COLO829 (cell line): ENCODE measurements around the gene RGPD5.
"Not testable (repeated sequence)": the region's sequence is repeated elsewhere in the genome, so short reads cannot be mapped to it uniquely, and the experiment has no call there.

Source experiments
- DNase-seq: peaks from one replicate; pipeline ENCODE4 v3.0.0; 2012; ENCODE audit warnings: low spot score

The RGPD5 gene

GRCh38 chr2:109893736-109894135, 99.6 kb downstream of the RGPD5 start:
- DNase-seq: not testable (repeated sequence)

- not testable (repeated sequence) for DNase-seq
Measured at GRCh38 chr2:109894141-109894540, 100.0 kb downstream of the RGPD5 start.

GRCh38 chr2:109895090-109895869, 101.2 kb downstream of the RGPD5 start:
- not testable (repeated sequence) for DNase-seq

GRCh38 chr2:109896212-109896611, 102.1 kb downstream of the RGPD5 start:
- not testable (repeated sequence) for DNase-seq

GRCh38 chr2:109897769-109898461, 103.8 kb downstream of the RGPD5 start:
- not testable (repeated sequence) for DNase-seq

- not testable (repeated sequence) for DNase-seq
Measured at GRCh38 chr2:109898462-109899336, 104.6 kb downstream of the RGPD5 start, which contains the start of gene LIMS3. TSS of gene LIMS3 (plus strand) at chr2:109898688. CDS start at chr2:109898729, 41 bp downstream.

GRCh38 chr2:109905796-109906195, 111.7 kb downstream of the RGPD5 start:
- not testable (repeated sequence) for DNase-seq
